Panc1 (cell line): ENCODE results near the gene NR6A1. TPM values are rescaled to one million over a fixed set of nuclear protein-coding genes. Genes with fewer than 3 reads are reported as not detected.

ENCODE experiments used
- ATAC-seq: fragments of 200-7000 bp; cut with Tn5 transposase; 2 replicates; pipeline ENCODE4 v1.9.1; 2020; ENCODE audit warnings: mild to moderate bottlenecking, moderate library complexity
- BruUV-seq: library from RNA; stranded (reverse); fragments of 400-500 nt; replicated peaks from 2 replicates; lab custom pipeline; 2021; lab: Mats Ljungman, UMichigan
- CTCF ChIA-PET: fragments of 300-600 bp; sonication (Branson Sonifier 250); formaldehyde crosslinking; loops from one replicate; lab custom pipeline; 2022; ENCODE audit warnings: antibody characterized with exemption; lab: Charles Lee
- POLR2A ChIA-PET: fragments of 300-600 bp; sonication (Branson Sonifier 250); formaldehyde crosslinking; loops from one replicate; lab custom pipeline; 2022; ENCODE audit warnings: antibody characterized with exemption; lab: Charles Lee
- DNase-seq: peaks from one replicate; pipeline ENCODE4 v3.0.0-alpha.2; 2010; ENCODE audit warnings: low read depth, low spot score
- H3K27ac ChIP-seq: 2 replicates; pipeline ENCODE4 v1.5.1; 2011; ENCODE audit warnings: mild to moderate bottlenecking, low read length, inconsistent platforms
- H3K27me3 ChIP-seq: fragments of 200-500 bp; sonication (Bioruptor generic); 2 replicates; pipeline ENCODE4 v1.6.0; 2014; ENCODE audit warnings: low read length, inconsistent platforms; ENCODE audit not compliant: control insufficient read depth, insufficient read depth
- H3K36me3 ChIP-seq: fragments of 200-500 bp; sonication (Bioruptor generic); 2 replicates; pipeline ENCODE4 v1.5.1; 2014; ENCODE audit warnings: inconsistent platforms, mild to moderate bottlenecking, low read length, moderate library complexity; ENCODE audit not compliant: control insufficient read depth, insufficient read depth
- H3K4me1 ChIP-seq: 2 replicates; pipeline ENCODE4 v1.5.1; 2011; ENCODE audit warnings: inconsistent platforms, mild to moderate bottlenecking, low read length, moderate library complexity; ENCODE audit not compliant: control insufficient read depth, insufficient read depth
- H3K4me3 ChIP-seq, 2 experiments: 2 replicates each; pipeline ENCODE4 v1.5.1; 2011 to 2012; ENCODE audit warnings: low read depth in 2 of 2, low read length in 2 of 2, mild to moderate bottlenecking in 2 of 2, inconsistent platforms in 1 of 2, moderate library complexity in 1 of 2
- H3K9me3 ChIP-seq: fragments of 200-500 bp; sonication (Bioruptor generic); 2 replicates; pipeline ENCODE4 v1.5.1; 2014; ENCODE audit warnings: low read depth, mild to moderate bottlenecking, inconsistent platforms, low read length, moderate library complexity; ENCODE audit not compliant: control insufficient read depth, insufficient read depth
- POLR2AphosphoS5 ChIP-seq: IDR thresholded peaks from 2 replicates; pipeline ENCODE4 v1.6.1; 2012; ENCODE audit warnings: mild to moderate bottlenecking, low read depth, low read length, moderate library complexity
- SIN3A ChIP-seq: IDR thresholded peaks from 2 replicates; pipeline ENCODE4 v1.6.1; 2012; ENCODE audit warnings: low read depth, mild to moderate bottlenecking, low read length, moderate library complexity, borderline replicate concordance; ENCODE audit not compliant: insufficient read depth
- TCF7L2 ChIP-seq: IDR thresholded peaks from 2 replicates; pipeline ENCODE4 v1.6.1; 2011; ENCODE audit warnings: mild to moderate bottlenecking, low read depth, low read length, inconsistent platforms
- in situ Hi-C: cut with HindIII; loops from 2 replicates; pipeline ENCODE4 v1.10.0; 2016; ENCODE audit warnings: low sequenced_read_pairs, low pct_unique_long_range_greater_than_20kb
- intact Hi-C: fragments of 100-400 bp; cut with micrococcal nuclease; formaldehyde crosslinking; loops from one replicate; pipeline ENCODE4 v1.10.0; 2022; ENCODE audit not compliant: unreplicated experiment
- total RNA-seq: library from RNA; stranded (reverse); gene quantifications from one replicate; pipeline ENCODE4 v1.2.1, GENCODE V29; 2021; ENCODE audit not compliant: unreplicated experiment
- TF ChIP-seq, protein P1 (sequence below): fragments of 450-650 bp; IDR thresholded peaks from 2 replicates; pipeline ENCODE4 v1.5.1; 2017; ENCODE audit warnings: mild to moderate bottlenecking
- TF ChIP-seq, protein P2 (sequence below), 2 experiments: IDR thresholded peaks; 2 replicates each; pipeline ENCODE4 v1.6.1; 2011 to 2012; ENCODE audit warnings: low read depth in 2 of 2, control low read depth in 1 of 2, low read length in 1 of 2, mild to moderate bottlenecking in 1 of 2, moderate library complexity in 1 of 2; ENCODE audit not compliant: insufficient read depth in 1 of 2

The NR6A1 gene
- total RNA-seq, 1 experiment from 2014 or later, result 7.6 TPM

DNA sequence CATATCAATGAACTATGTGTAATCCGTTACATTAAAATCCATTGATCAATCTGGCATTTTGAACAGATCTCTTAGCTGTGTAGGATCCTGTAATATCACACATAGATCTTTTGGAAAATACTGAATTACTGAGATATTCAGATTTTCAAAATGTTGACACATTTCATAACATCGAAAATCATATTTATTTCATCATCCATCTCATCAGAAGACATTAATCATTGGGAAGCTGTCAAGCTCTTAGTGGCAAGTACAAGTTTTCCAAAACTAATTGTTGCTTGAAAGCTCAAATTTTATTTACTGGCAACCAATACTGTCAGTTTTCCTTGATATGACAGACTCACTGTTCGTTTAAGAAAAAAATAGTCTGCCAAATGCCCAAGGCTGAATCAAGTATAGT lies 8.5 kb downstream of the NR6A1 start:
- H3K9me3 ChIP-seq, result no peaks in the 10 kb centered on the region
- DNase-seq (no peak), ATAC-seq (no peak)
- no peaks in the 10 kb centered on the region for H3K36me3 ChIP-seq
- H3K4me1 ChIP-seq, result peaks cover 43% of the 10 kb centered on the region
- in situ Hi-C loops (no loop called here), intact Hi-C loops (no loop called here)
- H3K27ac ChIP-seq, result peak overlapping the region; percentile 12; the same call in 1 of the 2 replicates
- no peaks in the 10 kb centered on the region for H3K27me3 ChIP-seq
- CTCF ChIA-PET, result interaction anchor here (0.5 kb wide), 1 partner anchor 13 kb away, joined by 3 read pairs; no protein-coding TSS in a partner anchor
- POLR2A ChIA-PET, result interaction anchor here (0.6 kb wide), 1 partner anchor 348 kb away, joined by 3 read pairs; no protein-coding TSS in a partner anchor
- TF ChIP-seq, protein P1, sequence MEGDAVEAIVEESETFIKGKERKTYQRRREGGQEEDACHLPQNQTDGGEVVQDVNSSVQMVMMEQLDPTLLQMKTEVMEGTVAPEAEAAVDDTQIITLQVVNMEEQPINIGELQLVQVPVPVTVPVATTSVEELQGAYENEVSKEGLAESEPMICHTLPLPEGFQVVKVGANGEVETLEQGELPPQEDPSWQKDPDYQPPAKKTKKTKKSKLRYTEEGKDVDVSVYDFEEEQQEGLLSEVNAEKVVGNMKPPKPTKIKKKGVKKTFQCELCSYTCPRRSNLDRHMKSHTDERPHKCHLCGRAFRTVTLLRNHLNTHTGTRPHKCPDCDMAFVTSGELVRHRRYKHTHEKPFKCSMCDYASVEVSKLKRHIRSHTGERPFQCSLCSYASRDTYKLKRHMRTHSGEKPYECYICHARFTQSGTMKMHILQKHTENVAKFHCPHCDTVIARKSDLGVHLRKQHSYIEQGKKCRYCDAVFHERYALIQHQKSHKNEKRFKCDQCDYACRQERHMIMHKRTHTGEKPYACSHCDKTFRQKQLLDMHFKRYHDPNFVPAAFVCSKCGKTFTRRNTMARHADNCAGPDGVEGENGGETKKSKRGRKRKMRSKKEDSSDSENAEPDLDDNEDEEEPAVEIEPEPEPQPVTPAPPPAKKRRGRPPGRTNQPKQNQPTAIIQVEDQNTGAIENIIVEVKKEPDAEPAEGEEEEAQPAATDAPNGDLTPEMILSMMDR, result no peak
- no peak for TF ChIP-seq TCF7L2
- TF ChIP-seq, protein P2, sequence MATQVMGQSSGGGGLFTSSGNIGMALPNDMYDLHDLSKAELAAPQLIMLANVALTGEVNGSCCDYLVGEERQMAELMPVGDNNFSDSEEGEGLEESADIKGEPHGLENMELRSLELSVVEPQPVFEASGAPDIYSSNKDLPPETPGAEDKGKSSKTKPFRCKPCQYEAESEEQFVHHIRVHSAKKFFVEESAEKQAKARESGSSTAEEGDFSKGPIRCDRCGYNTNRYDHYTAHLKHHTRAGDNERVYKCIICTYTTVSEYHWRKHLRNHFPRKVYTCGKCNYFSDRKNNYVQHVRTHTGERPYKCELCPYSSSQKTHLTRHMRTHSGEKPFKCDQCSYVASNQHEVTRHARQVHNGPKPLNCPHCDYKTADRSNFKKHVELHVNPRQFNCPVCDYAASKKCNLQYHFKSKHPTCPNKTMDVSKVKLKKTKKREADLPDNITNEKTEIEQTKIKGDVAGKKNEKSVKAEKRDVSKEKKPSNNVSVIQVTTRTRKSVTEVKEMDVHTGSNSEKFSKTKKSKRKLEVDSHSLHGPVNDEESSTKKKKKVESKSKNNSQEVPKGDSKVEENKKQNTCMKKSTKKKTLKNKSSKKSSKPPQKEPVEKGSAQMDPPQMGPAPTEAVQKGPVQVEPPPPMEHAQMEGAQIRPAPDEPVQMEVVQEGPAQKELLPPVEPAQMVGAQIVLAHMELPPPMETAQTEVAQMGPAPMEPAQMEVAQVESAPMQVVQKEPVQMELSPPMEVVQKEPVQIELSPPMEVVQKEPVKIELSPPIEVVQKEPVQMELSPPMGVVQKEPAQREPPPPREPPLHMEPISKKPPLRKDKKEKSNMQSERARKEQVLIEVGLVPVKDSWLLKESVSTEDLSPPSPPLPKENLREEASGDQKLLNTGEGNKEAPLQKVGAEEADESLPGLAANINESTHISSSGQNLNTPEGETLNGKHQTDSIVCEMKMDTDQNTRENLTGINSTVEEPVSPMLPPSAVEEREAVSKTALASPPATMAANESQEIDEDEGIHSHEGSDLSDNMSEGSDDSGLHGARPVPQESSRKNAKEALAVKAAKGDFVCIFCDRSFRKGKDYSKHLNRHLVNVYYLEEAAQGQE (IDR thresholded peaks at IDR 0.05; ENCODE audit: insufficient read depth in 1 of 2, low read depth in 2 of 2, low read length in 1 of 2), result no peak
- TF ChIP-seq POLR2AphosphoS5, result no peak
- TF ChIP-seq SIN3A, result no peak
- no peak overlapping the region for H3K4me3 ChIP-seq
- no TSS peak for BruUV-seq

DNA sequence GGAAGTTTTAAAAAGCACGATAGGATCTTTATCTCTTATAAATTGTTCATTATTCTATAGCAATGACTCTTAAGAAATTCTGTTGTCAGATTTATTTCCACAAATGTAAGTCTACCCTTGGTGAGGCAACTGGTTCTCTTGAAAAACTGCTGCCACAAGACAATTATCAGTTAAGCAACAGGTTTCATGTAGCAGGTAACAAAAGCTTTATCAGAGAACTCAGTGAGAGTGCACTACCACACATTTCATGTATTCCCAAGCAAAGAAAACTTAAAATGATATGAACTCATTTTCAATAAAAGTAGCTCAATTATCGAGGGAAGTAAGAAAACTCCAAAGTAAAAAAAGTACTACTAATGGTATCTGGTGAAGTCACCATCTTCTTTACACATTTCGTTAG lies 9.4 kb downstream of the NR6A1 start:
- ATAC-seq (no peak), DNase-seq (no peak)
- intact Hi-C loops, result no loop called here
- POLR2A ChIA-PET, result no interaction called here
- H3K4me3 ChIP-seq, result no peak overlapping the region
- no peaks in the 10 kb centered on the region for H3K36me3 ChIP-seq
- TF ChIP-seq TCF7L2 (no peak), POLR2AphosphoS5 (no peak), SIN3A (no peak)
- TF ChIP-seq, protein P2 (IDR thresholded peaks at IDR 0.05; ENCODE audit: insufficient read depth in 1 of 2, low read depth in 2 of 2, low read length in 1 of 2), result no peak
- no peaks in the 10 kb centered on the region for H3K9me3 ChIP-seq
- in situ Hi-C loops, result no loop called here
- H3K4me1 ChIP-seq, result peaks cover 42% of the 10 kb centered on the region
- BruUV-seq, result no TSS peak
- no peak overlapping the region for H3K27ac ChIP-seq
- CTCF ChIA-PET, result no interaction called here
- H3K27me3 ChIP-seq, result no peaks in the 10 kb centered on the region
